ENCODE data around the gene LARP7. TPM values are rescaled to one million over a fixed set of nuclear protein-coding genes. Genes with fewer than 3 reads are reported as not detected.
"Not testable (repeated sequence)": the region's sequence is repeated elsewhere in the genome, so short reads cannot be mapped to it uniquely, and the experiment has no call there.

LARP7 gene
- polyA plus RNA-seq, 1 donor (not counting 4 experiments of a cell fraction or from before 2014, with no cell fraction given), result 33.3 TPM

- Histone ChIP-seq H3K79me2 (ENCODE audit: control insufficient read depth, insufficient read depth, low read length) (no peaks in the 10 kb centered on the region), H3K9ac (ENCODE audit: control insufficient read depth, extremely low read depth, insufficient read depth, low read length) (no peak overlapping the region), H2AFZ (ENCODE audit: control insufficient read depth, low read length) (no peak overlapping the region), H4K20me1 (ENCODE audit: control insufficient read depth, extremely low read depth, insufficient read depth, low read length) (no peaks in the 10 kb centered on the region), H3K9me1 (ENCODE audit: control insufficient read depth, extremely low read depth, insufficient read depth, low read length) (no peaks in the 10 kb centered on the region), H3K4me1 (ENCODE audit: control insufficient read depth, extremely low read depth, insufficient read depth, low read length) (no peaks in the 10 kb centered on the region), H3K36me3 (ENCODE audit: control insufficient read depth in 2 of 2, extremely low read depth in 1 of 2, insufficient read depth in 2 of 2, low read length in 2 of 2) (peaks cover 9 to 14% of the 10 kb centered on the region in 2 experiments), H3K27me3 (ENCODE audit: control insufficient read depth, extremely low read depth, insufficient read depth, low read length) (no peaks in the 10 kb centered on the region), H3K4me2 (ENCODE audit: control insufficient read depth, extremely low read depth, insufficient read depth, low read depth, low read length) (no peak overlapping the region), H3K27ac (ENCODE audit: control insufficient read depth, insufficient read depth, low read length) (no peak overlapping the region), H3K4me3 (ENCODE audit: control insufficient read depth in 2 of 3, extremely low read depth in 1 of 3, insufficient read depth in 2 of 3, low read depth in 1 of 3, low read length in 3 of 3) (no peak overlapping the region), H3K9me3 (ENCODE audit: control insufficient read depth, low read depth, low read length) (no peaks in the 10 kb centered on the region)
- DNase-seq (ENCODE audit: low read depth, low spot score) (no peak), FAIRE-seq (no peak)
- dilution Hi-C loops (cut with MboI; ENCODE audit: extremely low pct_ligation_motif_present, low sequenced_read_pairs), result no loop called here
- no peak for TF ChIP-seq EZH2 (IDR thresholded peaks at IDR 0.05; ENCODE audit: low read length)
- TF ChIP-seq, protein P1, sequence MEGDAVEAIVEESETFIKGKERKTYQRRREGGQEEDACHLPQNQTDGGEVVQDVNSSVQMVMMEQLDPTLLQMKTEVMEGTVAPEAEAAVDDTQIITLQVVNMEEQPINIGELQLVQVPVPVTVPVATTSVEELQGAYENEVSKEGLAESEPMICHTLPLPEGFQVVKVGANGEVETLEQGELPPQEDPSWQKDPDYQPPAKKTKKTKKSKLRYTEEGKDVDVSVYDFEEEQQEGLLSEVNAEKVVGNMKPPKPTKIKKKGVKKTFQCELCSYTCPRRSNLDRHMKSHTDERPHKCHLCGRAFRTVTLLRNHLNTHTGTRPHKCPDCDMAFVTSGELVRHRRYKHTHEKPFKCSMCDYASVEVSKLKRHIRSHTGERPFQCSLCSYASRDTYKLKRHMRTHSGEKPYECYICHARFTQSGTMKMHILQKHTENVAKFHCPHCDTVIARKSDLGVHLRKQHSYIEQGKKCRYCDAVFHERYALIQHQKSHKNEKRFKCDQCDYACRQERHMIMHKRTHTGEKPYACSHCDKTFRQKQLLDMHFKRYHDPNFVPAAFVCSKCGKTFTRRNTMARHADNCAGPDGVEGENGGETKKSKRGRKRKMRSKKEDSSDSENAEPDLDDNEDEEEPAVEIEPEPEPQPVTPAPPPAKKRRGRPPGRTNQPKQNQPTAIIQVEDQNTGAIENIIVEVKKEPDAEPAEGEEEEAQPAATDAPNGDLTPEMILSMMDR (optimal IDR thresholded peaks at IDR 0.05 in 1 of 3, IDR thresholded peaks at IDR 0.05 in 1 of 3, conservative IDR thresholded peaks at IDR 0.05 in 1 of 3; ENCODE audit: extremely low read depth in 1 of 3, insufficient read depth in 2 of 3, low read length in 3 of 3), result no peak
These were observed 15.3 kb downstream of the LARP7 start for GRCh38 chr4:112652216-112652615.

DNA sequence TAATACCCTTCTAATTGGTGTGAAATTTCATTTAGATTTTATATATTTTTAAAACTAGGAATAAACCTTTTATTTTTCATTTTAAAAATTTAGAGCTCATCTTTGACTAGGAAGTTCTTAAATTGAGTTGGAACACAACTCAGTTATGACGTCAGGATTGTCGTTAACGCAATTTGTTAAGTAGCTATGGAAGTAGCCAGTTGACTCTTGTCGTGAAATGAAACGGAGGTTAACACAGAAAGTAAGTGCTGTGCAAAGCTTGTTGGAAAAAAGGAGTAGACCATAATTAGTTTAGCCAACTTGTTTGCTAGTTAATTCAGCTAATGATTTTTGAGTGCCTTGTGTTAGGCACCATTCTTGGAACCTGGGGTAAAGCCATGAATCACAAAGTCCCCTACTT, 18.3 kb downstream of the LARP7 start:
- dilution Hi-C loops (cut with MboI; ENCODE audit: extremely low pct_ligation_motif_present, low sequenced_read_pairs), result no loop called here
- H3K79me2 ChIP-seq (ENCODE audit: control insufficient read depth, insufficient read depth, low read length), result no peaks in the 10 kb centered on the region
- no peak overlapping the region for H3K4me3 ChIP-seq (ENCODE audit: control insufficient read depth in 2 of 3, extremely low read depth in 1 of 3, insufficient read depth in 2 of 3, low read depth in 1 of 3, low read length in 3 of 3)
- no peak overlapping the region for H2AFZ ChIP-seq (ENCODE audit: control insufficient read depth, low read length)
- no peak for TF ChIP-seq EZH2 (IDR thresholded peaks at IDR 0.05; ENCODE audit: low read length)
- TF ChIP-seq, protein P1 (optimal IDR thresholded peaks at IDR 0.05 in 1 of 3, IDR thresholded peaks at IDR 0.05 in 1 of 3, conservative IDR thresholded peaks at IDR 0.05 in 1 of 3; ENCODE audit: extremely low read depth in 1 of 3, insufficient read depth in 2 of 3, low read length in 3 of 3), result no peak
- no peaks in the 10 kb centered on the region for H3K27me3 ChIP-seq (ENCODE audit: control insufficient read depth, extremely low read depth, insufficient read depth, low read length)
- H4K20me1 ChIP-seq (ENCODE audit: control insufficient read depth, extremely low read depth, insufficient read depth, low read length), result no peaks in the 10 kb centered on the region
- H3K27ac ChIP-seq (ENCODE audit: control insufficient read depth, insufficient read depth, low read length), result no peak overlapping the region
- no peak overlapping the region for H3K9ac ChIP-seq (ENCODE audit: control insufficient read depth, extremely low read depth, insufficient read depth, low read length)
- FAIRE-seq (no peak), DNase-seq (ENCODE audit: low read depth, low spot score) (no peak)
- H3K4me2 ChIP-seq (ENCODE audit: control insufficient read depth, extremely low read depth, insufficient read depth, low read depth, low read length), result no peak overlapping the region
- no peaks in the 10 kb centered on the region for H3K9me3 ChIP-seq (ENCODE audit: control insufficient read depth, low read depth, low read length)
- H3K9me1 ChIP-seq (ENCODE audit: control insufficient read depth, extremely low read depth, insufficient read depth, low read length), result no peaks in the 10 kb centered on the region
- no peaks in the 10 kb centered on the region for H3K4me1 ChIP-seq (ENCODE audit: control insufficient read depth, extremely low read depth, insufficient read depth, low read length)
- H3K36me3 ChIP-seq (ENCODE audit: control insufficient read depth in 2 of 2, extremely low read depth in 1 of 2, insufficient read depth in 2 of 2, low read length in 2 of 2), result peaks cover 0 to 9% of the 10 kb centered on the region in 2 experiments

GRCh38 chr4:112656115-112656514, 19.2 kb downstream of the LARP7 start:
- H3K9me1 ChIP-seq (ENCODE audit: control insufficient read depth, extremely low read depth, insufficient read depth, low read length); H2AFZ ChIP-seq (ENCODE audit: control insufficient read depth, low read length); H3K27me3 ChIP-seq (ENCODE audit: control insufficient read depth, extremely low read depth, insufficient read depth, low read length); H4K20me1 ChIP-seq (ENCODE audit: control insufficient read depth, extremely low read depth, insufficient read depth, low read length); FAIRE-seq; H3K27ac ChIP-seq (ENCODE audit: control insufficient read depth, insufficient read depth, low read length); H3K4me3 ChIP-seq (ENCODE audit: control insufficient read depth in 2 of 3, extremely low read depth in 1 of 3, insufficient read depth in 2 of 3, low read depth in 1 of 3, low read length in 3 of 3); dilution Hi-C loops (cut with MboI; ENCODE audit: extremely low pct_ligation_motif_present, low sequenced_read_pairs); H3K79me2 ChIP-seq (ENCODE audit: control insufficient read depth, insufficient read depth, low read length); H3K36me3 ChIP-seq (ENCODE audit: control insufficient read depth in 2 of 2, extremely low read depth in 1 of 2, insufficient read depth in 2 of 2, low read length in 2 of 2); H3K4me2 ChIP-seq (ENCODE audit: control insufficient read depth, extremely low read depth, insufficient read depth, low read depth, low read length); DNase-seq (ENCODE audit: low read depth, low spot score); H3K9ac ChIP-seq (ENCODE audit: control insufficient read depth, extremely low read depth, insufficient read depth, low read length); H3K9me3 ChIP-seq (ENCODE audit: control insufficient read depth, low read depth, low read length); H3K4me1 ChIP-seq (ENCODE audit: control insufficient read depth, extremely low read depth, insufficient read depth, low read length): not testable (repeated sequence)
